HepG2 (cell line): ENCODE measurements around the gene PPM1E.

Experiments
- BHLHE40 ChIP-seq: IDR thresholded peaks from 2 replicates; pipeline ENCODE4 v1.6.1; 2011; ENCODE audit warnings: low read length, improper control_type of control experiment
- RBAK ChIP-seq: sonication (generic); formaldehyde crosslinking; IDR thresholded peaks from 2 replicates; pipeline ENCODE4 v1.5.1; 2020; ENCODE audit warnings: mild to moderate bottlenecking, missing genetic modification reagents
- ZMYM3 ChIP-seq: sonication (generic); formaldehyde crosslinking; IDR thresholded peaks from 2 replicates; pipeline ENCODE4 v1.5.1; 2020; ENCODE audit warnings: mild to moderate bottlenecking, missing genetic modification reagents
- TF ChIP-seq, protein P1 (sequence below): sonication (generic); formaldehyde crosslinking; IDR thresholded peaks from 2 replicates; pipeline ENCODE4 v1.5.1; 2020; ENCODE audit warnings: mild to moderate bottlenecking, missing genetic modification reagents, borderline replicate concordance
- TF ChIP-seq, protein P2 (sequence below): sonication (generic); formaldehyde crosslinking; IDR thresholded peaks from 2 replicates; pipeline ENCODE4 v1.4.0; 2020; ENCODE audit warnings: low read depth, missing genetic modification reagents

DNA sequence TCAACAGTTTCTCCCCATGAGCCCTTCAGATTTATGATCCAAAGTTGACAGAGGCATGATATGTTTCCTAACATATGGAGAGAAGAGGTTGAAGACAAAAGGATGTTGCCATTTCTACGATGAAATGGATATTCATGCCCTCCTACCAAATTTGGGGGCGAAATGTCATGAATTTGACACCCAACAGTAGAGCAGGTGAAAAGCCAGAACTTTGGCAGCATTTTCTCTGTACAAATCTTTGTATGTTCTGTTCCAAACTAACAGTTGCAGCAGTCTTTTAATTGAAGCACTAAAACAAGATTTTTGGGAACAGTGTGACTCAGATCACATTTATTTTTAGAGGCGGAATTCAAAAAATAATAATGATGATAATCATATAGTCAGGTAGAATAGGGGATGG lies 220.9 kb downstream of the PPM1E start:
- TF ChIP-seq ZMYM3 = no peak
- no peak for TF ChIP-seq RBAK (CRISPR knock-in tag)
- TF ChIP-seq, protein P1, sequence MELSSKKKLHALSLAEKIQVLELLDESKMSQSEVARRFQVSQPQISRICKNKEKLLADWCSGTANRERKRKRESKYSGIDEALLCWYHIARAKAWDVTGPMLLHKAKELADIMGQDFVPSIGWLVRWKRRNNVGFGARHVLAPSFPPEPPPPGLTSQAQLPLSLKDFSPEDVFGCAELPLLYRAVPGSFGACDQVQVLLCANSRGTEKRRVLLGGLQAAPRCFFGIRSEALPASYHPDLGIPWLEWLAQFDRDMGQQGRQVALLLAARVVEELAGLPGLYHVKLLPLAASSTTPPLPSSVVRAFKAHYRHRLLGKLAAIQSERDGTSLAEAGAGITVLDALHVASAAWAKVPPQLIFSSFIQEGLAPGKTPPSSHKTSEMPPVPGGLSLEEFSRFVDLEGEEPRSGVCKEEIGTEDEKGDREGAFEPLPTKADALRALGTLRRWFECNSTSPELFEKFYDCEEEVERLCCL (CRISPR knock-in tag) = no peak
- TF ChIP-seq BHLHE40 = no peak
- TF ChIP-seq, protein P2, sequence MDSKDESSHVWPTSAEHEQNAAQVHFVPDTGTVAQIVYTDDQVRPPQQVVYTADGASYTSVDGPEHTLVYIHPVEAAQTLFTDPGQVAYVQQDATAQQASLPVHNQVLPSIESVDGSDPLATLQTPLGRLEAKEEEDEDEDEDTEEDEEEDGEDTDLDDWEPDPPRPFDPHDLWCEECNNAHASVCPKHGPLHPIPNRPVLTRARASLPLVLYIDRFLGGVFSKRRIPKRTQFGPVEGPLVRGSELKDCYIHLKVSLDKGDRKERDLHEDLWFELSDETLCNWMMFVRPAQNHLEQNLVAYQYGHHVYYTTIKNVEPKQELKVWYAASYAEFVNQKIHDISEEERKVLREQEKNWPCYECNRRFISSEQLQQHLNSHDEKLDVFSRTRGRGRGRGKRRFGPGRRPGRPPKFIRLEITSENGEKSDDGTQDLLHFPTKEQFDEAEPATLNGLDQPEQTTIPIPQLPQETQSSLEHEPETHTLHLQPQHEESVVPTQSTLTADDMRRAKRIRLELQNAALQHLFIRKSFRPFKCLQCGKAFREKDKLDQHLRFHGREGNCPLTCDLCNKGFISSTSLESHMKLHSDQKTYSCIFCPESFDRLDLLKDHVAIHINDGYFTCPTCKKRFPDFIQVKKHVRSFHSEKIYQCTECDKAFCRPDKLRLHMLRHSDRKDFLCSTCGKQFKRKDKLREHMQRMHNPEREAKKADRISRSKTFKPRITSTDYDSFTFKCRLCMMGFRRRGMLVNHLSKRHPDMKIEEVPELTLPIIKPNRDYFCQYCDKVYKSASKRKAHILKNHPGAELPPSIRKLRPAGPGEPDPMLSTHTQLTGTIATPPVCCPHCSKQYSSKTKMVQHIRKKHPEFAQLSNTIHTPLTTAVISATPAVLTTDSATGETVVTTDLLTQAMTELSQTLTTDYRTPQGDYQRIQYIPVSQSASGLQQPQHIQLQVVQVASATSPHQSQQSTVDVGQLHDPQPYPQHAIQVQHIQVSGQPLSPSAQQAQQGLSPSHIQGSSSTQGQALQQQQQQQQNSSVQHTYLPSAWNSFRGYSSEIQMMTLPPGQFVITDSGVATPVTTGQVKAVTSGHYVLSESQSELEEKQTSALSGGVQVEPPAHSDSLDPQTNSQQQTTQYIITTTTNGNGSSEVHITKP = no peak
